Esophagus (tissue), 2 donors: ENCODE results near the gene BCL11A. TPM values are rescaled to one million over a fixed set of nuclear protein-coding genes. Genes with fewer than 3 reads are reported as not detected.

Experiments used
- H3K27ac ChIP-seq, 2 donors: one replicate each; pipeline ENCODE4 v1.5.1; 2013; ENCODE audit warnings: low read depth in 2 of 2, mild to moderate bottlenecking in 2 of 2, inconsistent platforms in 1 of 2, low read length in 1 of 2, moderate library complexity in 1 of 2
- H3K27me3 ChIP-seq, 2 donors: one replicate each; pipeline ENCODE4 v1.6.1; 2013; ENCODE audit warnings: low read length in 2 of 2, control low read depth in 1 of 2, mild to moderate bottlenecking in 1 of 2; ENCODE audit not compliant: insufficient read depth in 2 of 2, control insufficient read depth in 1 of 2
- H3K36me3 ChIP-seq, 2 donors: one replicate each; pipeline ENCODE4 v1.6.1; 2013; ENCODE audit warnings: low read length in 1 of 2; ENCODE audit not compliant: control insufficient read depth in 2 of 2, insufficient read depth in 2 of 2
- H3K4me1 ChIP-seq, 2 donors: one replicate each; pipeline ENCODE4 v1.6.1; 2013; ENCODE audit warnings: low read length in 1 of 2; ENCODE audit not compliant: control insufficient read depth in 2 of 2, insufficient read depth in 2 of 2
- H3K4me3 ChIP-seq, 2 donors: one replicate each; pipeline ENCODE4 v1.5.1; 2013; ENCODE audit warnings: low read length in 2 of 2, mild to moderate bottlenecking in 2 of 2, low read depth in 1 of 2, moderate library complexity in 1 of 2
- H3K9me3 ChIP-seq, 2 donors: one replicate each; pipeline ENCODE4 v1.6.1; 2013; ENCODE audit warnings: mild to moderate bottlenecking in 2 of 2, low read depth in 1 of 2, low read length in 1 of 2, moderate library complexity in 1 of 2; ENCODE audit not compliant: control insufficient read depth in 2 of 2, insufficient read depth in 1 of 2
- WGBS, 2 donors: extraction: QIAGEN DNeasy Blood & Tissue Kit; methylation state at CpG; one replicate each; pipeline ENCODE4 v1.1.7; 2013; 5-methylcytosine and 5-hydroxymethylcytosine counted together
- polyA plus RNA-seq, 2 donors: library from polyadenylated mRNA; stranded (reverse); fragments of 200-250 nt; gene quantifications; one replicate each; pipeline ENCODE4 v1.2.3, GENCODE V29; 2013
- donor health status: healthy with polysubstance abuse.
- donor health status: Bipolar disorder and iron deficiency.

Gene BCL11A
- polyA plus RNA-seq, 2 donors: 8.6 to 25.5 TPM

GRCh38 chr2:60406192-60406591 lies 147.3 kb downstream of the BCL11A start:
- H3K27me3 ChIP-seq: no peaks in the 10 kb centered on the region
- no peak overlapping the region for H3K4me3 ChIP-seq
- WGBS, 2 donors: 80 to 87% methylated on average over 7 of the region's 7 CpGs
- no peaks in the 10 kb centered on the region for H3K9me3 ChIP-seq
- no peak overlapping the region for H3K27ac ChIP-seq
- H3K4me1 ChIP-seq: peaks cover 0 to 4% of the 10 kb centered on the region in 2 donors
- H3K36me3 ChIP-seq: no peaks in the 10 kb centered on the region

- no peak overlapping the region for H3K27ac ChIP-seq
- peaks cover 0 to 4% of the 10 kb centered on the region in 2 donors for H3K4me1 ChIP-seq
- H3K4me3 ChIP-seq: no peak overlapping the region
- H3K9me3 ChIP-seq: no peaks in the 10 kb centered on the region
- no peaks in the 10 kb centered on the region for H3K36me3 ChIP-seq
- no peaks in the 10 kb centered on the region for H3K27me3 ChIP-seq
- 80 to 84% methylated on average over 7 of the region's 7 CpGs for WGBS, 2 donors
Observed at GRCh38 chr2:60405271-60405919, 148.1 kb downstream of the BCL11A start.

Other genes with a start within 250 kb of the BCL11A start
- gene PAPOLG, start 202.6 kb upstream of the BCL11A start, polyA plus RNA-seq: 1 to 10 TPM; 3.2 to 3.9 TPM